K562 (cell line): Measurements from ENCODE around the gene PTPRT.

Experiments
- MYC ChIP-seq, 2 experiments: fragments of 250-450 bp in 1 of 2; sonication (Bioruptor Pico) in 1 of 2; IDR thresholded peaks; 2 replicates each; pipeline versions ENCODE4 v1.5.1 to v1.6.1; 2012 to 2021; ENCODE audit warnings: low read depth in 2 of 2, borderline replicate concordance in 1 of 2, improper control_type of control experiment in 1 of 2, low read length in 1 of 2, mild to moderate bottlenecking in 1 of 2, moderate library complexity in 1 of 2
- NFE2 ChIP-seq: IDR thresholded peaks from 2 replicates; pipeline ENCODE4 v1.6.1; 2014; ENCODE audit warnings: antibody characterized with exemption, low read depth
- PKNOX1 ChIP-seq: fragments of 450-650 bp; IDR thresholded peaks from 2 replicates; pipeline ENCODE4 v1.6.1; 2016
- POLR2A ChIP-seq: fragments of 450-650 bp; conservative IDR thresholded peaks from 2 replicates; pipeline ENCODE4 v1.6.1; 2016
- RAD51 ChIP-seq: fragments of 450-650 bp; IDR thresholded peaks from 2 replicates; pipeline ENCODE4 v1.7.1; 2016; ENCODE audit warnings: low read depth, mild to moderate bottlenecking, borderline replicate concordance
- REST ChIP-seq, 2 experiments: fragments of 450-650 bp; formaldehyde crosslinking in 1 of 2; IDR thresholded peaks; 2 replicates each; pipeline versions ENCODE4 v1.4.0 to v1.6.1; 2014 to 2020; ENCODE audit warnings: mild to moderate bottlenecking in 2 of 2, borderline replicate concordance in 1 of 2, low read depth in 1 of 2
- SMC3 ChIP-seq: conservative IDR thresholded peaks from 2 replicates; pipeline ENCODE4 v1.6.1; 2011; ENCODE audit warnings: low read depth, low read length, improper control_type of control experiment; ENCODE audit not compliant: insufficient read depth
- SP1 ChIP-seq: sonication (generic); formaldehyde crosslinking; IDR thresholded peaks from 2 replicates; pipeline ENCODE4 v1.8.1; 2022; ENCODE audit warnings: mild to moderate bottlenecking, missing genetic modification reagents
- SP2 ChIP-seq: IDR thresholded peaks from 2 replicates; pipeline ENCODE4 v1.6.1; 2011; ENCODE audit warnings: mild to moderate bottlenecking, low read depth, low read length, moderate library complexity; ENCODE audit not compliant: poor library complexity, severe bottlenecking; ENCODE audit errors: extremely low read depth
- TSHZ1 ChIP-seq: fragments of 250-450 bp; sonication (Bioruptor Pico); IDR thresholded peaks from 2 replicates; pipeline ENCODE4 v1.4.0; 2020; ENCODE audit warnings: mild to moderate bottlenecking, moderate library complexity
- ZC3H11A ChIP-seq: IDR thresholded peaks from 2 replicates; pipeline ENCODE4 v1.6.1; 2012; ENCODE audit warnings: low read depth, low read length, improper control_type of control experiment
- ZKSCAN1 ChIP-seq: fragments of 150-350 bp; IDR thresholded peaks from 2 replicates; pipeline ENCODE4 v1.6.1; 2016; ENCODE audit warnings: low read depth, low read length
- ZNF316 ChIP-seq: fragments of 450-650 bp; IDR thresholded peaks from 2 replicates; pipeline ENCODE4 v1.6.1; 2016
- ZNF444 ChIP-seq: fragments of 250-450 bp; sonication (Bioruptor Pico); IDR thresholded peaks from 2 replicates; pipeline ENCODE4 v1.4.0; 2020; ENCODE audit warnings: mild to moderate bottlenecking, moderate library complexity

DNA sequence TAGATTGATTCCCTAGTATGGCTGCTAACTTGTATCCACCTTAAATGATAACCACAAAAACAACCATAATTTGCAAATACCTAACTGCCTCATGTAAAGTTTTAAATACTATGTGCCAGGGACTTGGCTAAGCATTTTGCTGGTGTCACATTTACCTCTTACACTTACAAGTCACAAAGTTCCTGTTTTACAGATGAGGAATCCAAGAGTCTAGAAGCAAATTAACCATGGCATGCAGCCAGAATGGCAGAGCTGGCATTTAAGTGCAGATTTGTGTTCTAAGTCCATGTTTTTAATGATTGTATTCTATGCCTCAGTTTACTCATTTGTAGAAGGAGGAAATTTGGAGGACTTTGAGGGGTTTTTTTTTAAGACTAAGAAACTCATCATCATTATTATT, 696.7 kb downstream of the PTPRT start:
- no peak for TF ChIP-seq ZNF444 (CRISPR knock-in tag)
- no peak for TF ChIP-seq POLR2A
- no peak for TF ChIP-seq REST (IDR thresholded peaks at IDR 0.05; ENCODE audit: borderline replicate concordance)
- no peak for TF ChIP-seq REST (CRISPR knock-in tag; IDR thresholded peaks at IDR 0.05; ENCODE audit: low read depth)
- no peak for TF ChIP-seq ZKSCAN1
- no peak for TF ChIP-seq ZNF316
- TF ChIP-seq ZC3H11A = no peak
- no peak for TF ChIP-seq TSHZ1
- no peak for TF ChIP-seq RAD51
- no peak for TF ChIP-seq NFE2
- TF ChIP-seq MYC (IDR thresholded peaks at IDR 0.05; ENCODE audit: low read depth, low read length) = no peak
- TF ChIP-seq MYC (CRISPR knock-in tag; IDR thresholded peaks at IDR 0.05; ENCODE audit: borderline replicate concordance, low read depth) = no peak
- TF ChIP-seq SP2 = no peak
- no peak for TF ChIP-seq SMC3
- no peak for TF ChIP-seq PKNOX1
- no peak for TF ChIP-seq SP1 (CRISPR knock-in tag)
